Right atrium auricular region (tissue), 2 donors: ENCODE results near the gene SGPP1. TPM values are rescaled to one million over a fixed set of nuclear protein-coding genes. Genes with fewer than 3 reads are reported as not detected.

ENCODE experiments used
- DNase-seq: peaks from one replicate; pipeline ENCODE4 v3.0.0-alpha.2; 2019; ENCODE audit warnings: low spot score
- H3K27ac ChIP-seq, 2 donors: fragments of 200-600 bp; sonication (generic); 1 replicate in 1 of 2; 2 replicates in 1 of 2; pipeline ENCODE4 v1.5.1; 2016 to 2019
- H3K27me3 ChIP-seq, 2 donors: fragments of 200-600 bp; sonication (generic); one replicate each; pipeline versions ENCODE4 v1.5.1 to v1.6.0; 2017 to 2019
- H3K36me3 ChIP-seq: fragments of 200-600 bp; sonication (generic); one replicate; pipeline ENCODE4 v1.5.1; 2016
- H3K4me1 ChIP-seq, 2 donors: fragments of 200-600 bp; sonication (generic); one replicate each; pipeline versions ENCODE4 v1.5.1 to v1.6.0; 2017 to 2019
- H3K4me3 ChIP-seq, 2 donors: fragments of 200-600 bp; sonication (generic); 1 replicate in 1 of 2; 2 replicates in 1 of 2; pipeline ENCODE4 v1.5.1; 2017 to 2019; ENCODE audit warnings: mild to moderate bottlenecking in 1 of 2, moderate library complexity in 1 of 2
- H3K9me3 ChIP-seq, 2 donors: fragments of 200-600 bp; sonication (generic); one replicate each; pipeline ENCODE4 v1.5.1; 2019
- total RNA-seq, 2 donors: library from RNA; depleted of rRNA; stranded (reverse); fragments of >200 nt; gene quantifications; one replicate each; pipeline ENCODE4 v1.1.0, GENCODE V29; 2016
- TF ChIP-seq, protein P1 (sequence below), 2 donors: fragments of 200-600 bp; sonication (generic); IDR thresholded peaks; one replicate each; pipeline ENCODE4 v1.5.1; 2019; ENCODE audit warnings: antibody characterized with exemption in 2 of 2

The SGPP1 gene
- total RNA-seq, 2 donors from 2014 or later: 9.1 to 9.3 TPM

- H3K4me1 ChIP-seq: no peaks in the 10 kb centered on the region
- no peak overlapping the region for H3K4me3 ChIP-seq
- no peaks in the 10 kb centered on the region for H3K36me3 ChIP-seq
- DNase-seq: no peak
- H3K27me3 ChIP-seq: no peaks in the 10 kb centered on the region
- TF ChIP-seq, protein P1, sequence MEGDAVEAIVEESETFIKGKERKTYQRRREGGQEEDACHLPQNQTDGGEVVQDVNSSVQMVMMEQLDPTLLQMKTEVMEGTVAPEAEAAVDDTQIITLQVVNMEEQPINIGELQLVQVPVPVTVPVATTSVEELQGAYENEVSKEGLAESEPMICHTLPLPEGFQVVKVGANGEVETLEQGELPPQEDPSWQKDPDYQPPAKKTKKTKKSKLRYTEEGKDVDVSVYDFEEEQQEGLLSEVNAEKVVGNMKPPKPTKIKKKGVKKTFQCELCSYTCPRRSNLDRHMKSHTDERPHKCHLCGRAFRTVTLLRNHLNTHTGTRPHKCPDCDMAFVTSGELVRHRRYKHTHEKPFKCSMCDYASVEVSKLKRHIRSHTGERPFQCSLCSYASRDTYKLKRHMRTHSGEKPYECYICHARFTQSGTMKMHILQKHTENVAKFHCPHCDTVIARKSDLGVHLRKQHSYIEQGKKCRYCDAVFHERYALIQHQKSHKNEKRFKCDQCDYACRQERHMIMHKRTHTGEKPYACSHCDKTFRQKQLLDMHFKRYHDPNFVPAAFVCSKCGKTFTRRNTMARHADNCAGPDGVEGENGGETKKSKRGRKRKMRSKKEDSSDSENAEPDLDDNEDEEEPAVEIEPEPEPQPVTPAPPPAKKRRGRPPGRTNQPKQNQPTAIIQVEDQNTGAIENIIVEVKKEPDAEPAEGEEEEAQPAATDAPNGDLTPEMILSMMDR (IDR thresholded peaks at IDR 0.05): no peak
- H3K27ac ChIP-seq: no peak overlapping the region
- H3K9me3 ChIP-seq: no peaks in the 10 kb centered on the region
Observed at GRCh38 chr14:63737582-63738006, 9.7 kb upstream of the SGPP1 start.

DNA sequence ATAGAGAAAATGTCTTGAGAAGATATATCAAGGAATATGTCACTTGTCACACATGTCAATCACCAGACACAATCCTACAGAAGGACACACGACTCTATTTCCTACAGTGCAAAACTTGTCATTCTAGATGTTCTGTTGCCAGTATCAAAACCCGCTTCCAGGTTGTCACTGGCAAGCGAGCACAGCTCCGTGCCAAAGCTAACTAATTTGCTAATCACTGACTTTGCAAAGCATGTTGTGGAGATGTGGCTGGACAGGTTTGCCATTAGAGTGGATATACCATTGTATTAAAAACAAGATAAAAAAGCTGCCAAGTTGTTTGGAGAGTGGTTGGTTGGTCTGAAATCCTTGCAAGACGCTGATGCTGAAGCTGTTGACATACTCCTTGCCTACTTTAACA is 7.9 kb upstream of the SGPP1 start:
- Histone ChIP-seq H3K36me3 (no peaks in the 10 kb centered on the region), H3K4me3 (no peak overlapping the region), H3K9me3 (no peaks in the 10 kb centered on the region), H3K27ac (no peak overlapping the region), H3K4me1 (no peaks in the 10 kb centered on the region), H3K27me3 (no peaks in the 10 kb centered on the region)
- no peak for DNase-seq
- TF ChIP-seq, protein P1 (IDR thresholded peaks at IDR 0.05): no peak

DNA sequence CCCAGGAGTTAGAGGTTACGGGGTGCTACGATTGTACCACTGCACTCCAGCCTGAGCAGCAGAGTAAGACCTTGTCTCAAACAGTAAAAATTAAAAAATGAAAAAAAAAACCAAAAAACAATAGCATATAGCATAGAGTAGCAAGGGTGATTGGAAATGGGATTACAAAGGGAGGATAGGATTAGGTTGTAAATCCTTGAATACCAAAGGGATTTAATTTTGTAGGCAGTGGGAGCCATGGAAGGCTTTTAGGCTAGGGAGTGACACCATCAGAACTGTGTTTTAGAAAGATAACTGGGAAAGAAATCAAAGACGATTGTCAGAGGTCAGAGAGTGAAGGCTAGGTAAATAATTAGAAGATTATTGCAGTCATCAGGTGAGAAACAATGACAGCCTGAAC is 2.8 kb upstream of the SGPP1 start:
- Histone ChIP-seq H3K4me1 (peaks cover 0 to 15% of the 10 kb centered on the region in 2 donors), H3K9me3 (no peaks in the 10 kb centered on the region), H3K27ac (no peak overlapping the region), H3K27me3 (no peaks in the 10 kb centered on the region), H3K4me3 (no peak overlapping the region), H3K36me3 (no peaks in the 10 kb centered on the region)
- no peak for DNase-seq
- TF ChIP-seq, protein P1 (IDR thresholded peaks at IDR 0.05): no peak

GRCh38 chr14:63727231-63727735 is 582 bp downstream of the SGPP1 start:
- H3K36me3 ChIP-seq: no peaks in the 10 kb centered on the region
- H3K27ac ChIP-seq: peak overlapping the region; percentile 90
- H3K27me3 ChIP-seq: no peaks in the 10 kb centered on the region
- peak overlapping the region; percentile 95 to 97 for H3K4me3 ChIP-seq
- DNase-seq: peak; percentile 63
- H3K4me1 ChIP-seq: peaks cover 0 to 24% of the 10 kb centered on the region in 2 donors
- TF ChIP-seq, protein P1 (IDR thresholded peaks at IDR 0.05): no peak
- H3K9me3 ChIP-seq: no peaks in the 10 kb centered on the region

DNA sequence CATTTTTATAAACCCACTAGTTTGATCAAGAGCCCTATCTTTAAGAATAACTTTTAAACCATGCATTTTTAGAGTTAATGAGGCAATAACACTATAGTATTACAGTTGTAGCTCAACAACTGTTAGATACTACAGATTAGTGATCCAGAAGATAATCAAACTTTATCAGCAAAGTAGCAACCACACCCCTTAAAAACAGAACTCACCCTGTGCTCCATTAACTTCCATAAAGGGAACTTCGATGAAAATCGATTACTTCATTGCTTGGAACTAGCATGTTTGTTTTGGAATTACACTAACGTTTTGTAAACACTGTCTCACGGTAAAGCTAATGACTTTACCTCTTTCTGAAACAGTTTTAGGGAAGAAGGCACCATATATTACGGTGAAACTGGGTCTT is 1.4 kb downstream of the SGPP1 start:
- peak overlapping the region in 1 of 2 donors; percentile 90 for H3K27ac ChIP-seq
- TF ChIP-seq, protein P1 (IDR thresholded peaks at IDR 0.05): no peak
- no peaks in the 10 kb centered on the region for H3K27me3 ChIP-seq
- no peaks in the 10 kb centered on the region for H3K36me3 ChIP-seq
- no peak for DNase-seq
- H3K4me1 ChIP-seq: peaks cover 0 to 24% of the 10 kb centered on the region in 2 donors
- peak overlapping the region; percentile 95 to 97 for H3K4me3 ChIP-seq
- H3K9me3 ChIP-seq: no peaks in the 10 kb centered on the region
